HCT116 (cell line): Measurements from ENCODE around the gene PPP2R5A. TPM values are rescaled to one million over a fixed set of nuclear protein-coding genes. Genes with fewer than 3 reads are reported as not detected.

ENCODE experiments used
- ATAC-seq: fragments of 200-7000 bp; cut with Tn5 transposase; 2 replicates; pipeline ENCODE4 v1.9.1; 2020; ENCODE audit warnings: mild to moderate bottlenecking, moderate library complexity
- BruUV-seq: library from RNA; stranded (reverse); fragments of 400-500 nt; replicated peaks from 2 replicates; lab custom pipeline; 2021; lab: Mats Ljungman, UMichigan
- CTCF ChIA-PET: fragments of 300-600 bp; sonication (Branson Sonifier 250); formaldehyde crosslinking; loops from one replicate; lab custom pipeline; 2021; ENCODE audit warnings: antibody characterized with exemption; lab: Charles Lee
- POLR2A ChIA-PET: fragments of 300-600, 350-600 bp; sonication (Branson Sonifier 250); formaldehyde crosslinking; loops from one replicate; lab custom pipeline; 2021; ENCODE audit warnings: antibody characterized with exemption; lab: Charles Lee
- RAD21 ChIA-PET, 2 experiments: fragments of 300-600 bp; sonication (Branson Sonifier 250); formaldehyde crosslinking; loops; one replicate each; lab custom pipeline; 2023; ENCODE audit warnings: low total read pairs in 2 of 2; ENCODE audit not compliant: uncharacterized antibody in 2 of 2, unreplicated experiment in 2 of 2, low non-redundant PET in 1 of 2; lab: Charles Lee
- DNase-seq: peaks from one replicate; pipeline ENCODE4 v3.0.0-alpha.2; 2010; ENCODE audit warnings: low read depth, low spot score
- H2AFZ ChIP-seq: fragments of 200-600 bp; shearing (Covaris generic), sonication (generic); 2 replicates; pipeline ENCODE4 v1.6.1; 2017; ENCODE audit warnings: low read depth, mixed run types, mixed read lengths, antibody characterized with exemption, low read length; ENCODE audit not compliant: poor library complexity, severe bottlenecking
- H3K27ac ChIP-seq: 2 replicates; pipeline ENCODE4 v1.5.1; 2012; ENCODE audit warnings: low read depth, low read length
- H3K27me3 ChIP-seq: fragments of 200-600 bp; sonication (generic); 2 replicates; pipeline ENCODE4 v1.6.1; 2016; ENCODE audit warnings: mixed run types, low read length, mixed read lengths; ENCODE audit not compliant: insufficient read depth
- H3K36me3 ChIP-seq, 2 experiments: fragments of 200-500 bp in 1 of 2; fragments of 200-600 bp in 1 of 2; sonication (Bioruptor generic) in 1 of 2; sonication (generic) in 1 of 2; 2 replicates each; pipeline versions ENCODE4 v1.5.1 to v1.6.1; 2014 to 2016; ENCODE audit warnings: low read length in 2 of 2, inconsistent platforms in 1 of 2, mixed read lengths in 1 of 2, mixed run types in 1 of 2; ENCODE audit not compliant: insufficient read depth in 2 of 2, control insufficient read depth in 1 of 2
- H3K4me1 ChIP-seq, 2 experiments: fragments of 200-600 bp in 1 of 2; sonication (generic) in 1 of 2; 2 replicates each; pipeline versions ENCODE4 v1.5.1 to v1.6.1; 2012 to 2017; ENCODE audit warnings: low read length in 2 of 2, inconsistent platforms in 1 of 2, mild to moderate bottlenecking in 1 of 2, mixed read lengths in 1 of 2, mixed run types in 1 of 2, moderate library complexity in 1 of 2; ENCODE audit not compliant: insufficient read depth in 2 of 2, control insufficient read depth in 1 of 2
- H3K4me2 ChIP-seq: fragments of 200-600 bp; sonication (generic); 2 replicates; pipeline ENCODE4 v1.6.1; 2017; ENCODE audit warnings: mixed run types, low read length, mixed read lengths
- H3K4me3 ChIP-seq, 2 experiments: fragments of 200-600 bp in 1 of 2; sonication (generic) in 1 of 2; replicated peaks in 1 of 2; 2 replicates each; pipeline ENCODE4 v1.5.1; 2011 to 2016; ENCODE audit warnings: low read length in 2 of 2, control low read depth in 1 of 2, low read depth in 1 of 2, mild to moderate bottlenecking in 1 of 2, mixed read lengths in 1 of 2, mixed run types in 1 of 2
- H3K79me2 ChIP-seq: fragments of 200-600 bp; sonication (generic); 2 replicates; pipeline ENCODE4 v1.6.1; 2017; ENCODE audit warnings: mild to moderate bottlenecking, mixed run types, low read length, moderate library complexity, mixed read lengths; ENCODE audit not compliant: insufficient read depth
- H3K9ac ChIP-seq: fragments of 200-600 bp; sonication (generic); 2 replicates; pipeline ENCODE4 v1.6.1; 2016; ENCODE audit warnings: low read length, mixed read lengths
- H3K9me2 ChIP-seq: fragments of 200-600 bp; sonication (generic), shearing (Covaris generic); 2 replicates; pipeline ENCODE4 v1.6.1; 2017; ENCODE audit warnings: mixed run types, mild to moderate bottlenecking, moderate library complexity; ENCODE audit not compliant: insufficient read depth
- H3K9me3 ChIP-seq, 2 experiments: fragments of 200-500 bp in 1 of 2; fragments of 200-600 bp in 1 of 2; sonication (Bioruptor generic) in 1 of 2; sonication (generic) in 1 of 2; 2 replicates each; pipeline ENCODE4 v1.6.1; 2014 to 2017; ENCODE audit warnings: low read length in 2 of 2, mixed read lengths in 2 of 2, inconsistent platforms in 1 of 2, low read depth in 1 of 2, mild to moderate bottlenecking in 1 of 2, mixed run types in 1 of 2, moderate library complexity in 1 of 2; ENCODE audit not compliant: control insufficient read depth in 1 of 2, insufficient read depth in 1 of 2
- H4K20me1 ChIP-seq: fragments of 200-600 bp; sonication (generic), shearing (Covaris generic); 2 replicates; pipeline ENCODE4 v1.6.1; 2017; ENCODE audit warnings: mixed run types, mild to moderate bottlenecking, moderate library complexity; ENCODE audit not compliant: insufficient read depth
- CBX3 ChIP-seq: IDR thresholded peaks from 2 replicates; pipeline ENCODE4 v1.6.1; 2012; ENCODE audit warnings: low read depth
- CEBPB ChIP-seq: IDR thresholded peaks from 2 replicates; pipeline ENCODE4 v1.6.1; 2012; ENCODE audit warnings: low read depth
- ELF1 ChIP-seq: IDR thresholded peaks from 2 replicates; pipeline ENCODE4 v1.6.1; 2012; ENCODE audit warnings: low read depth, borderline replicate concordance
- EZH2 ChIP-seq: fragments of 200-600 bp; sonication (generic); IDR thresholded peaks from 2 replicates; pipeline ENCODE4 v1.6.1; 2017; ENCODE audit warnings: antibody characterized with exemption, mixed run types
- EZH2phosphoT487 ChIP-seq: fragments of 200-600 bp; IDR thresholded peaks from 2 replicates; pipeline ENCODE4 v1.6.1; 2018; ENCODE audit warnings: antibody characterized with exemption, borderline replicate concordance
- JUND ChIP-seq: IDR thresholded peaks from 2 replicates; pipeline ENCODE4 v1.6.1; 2012
- POLR2A ChIP-seq: IDR thresholded peaks from 2 replicates; pipeline ENCODE4 v1.7.0; 2011; ENCODE audit warnings: borderline replicate concordance; ENCODE audit not compliant: insufficient read depth, insufficient read length; ENCODE audit errors: extremely low read depth
- POLR2AphosphoS5 ChIP-seq: IDR thresholded peaks from 2 replicates; pipeline ENCODE4 v1.6.1; 2011; ENCODE audit warnings: mild to moderate bottlenecking, low read depth, low read length, moderate library complexity
- RAD21 ChIP-seq: IDR thresholded peaks from 2 replicates; pipeline ENCODE4 v1.6.1; 2012; ENCODE audit warnings: low read depth, mild to moderate bottlenecking
- SIN3A ChIP-seq: IDR thresholded peaks from 2 replicates; pipeline ENCODE4 v1.6.1; 2012; ENCODE audit warnings: low read depth
- SP1 ChIP-seq: IDR thresholded peaks from 2 replicates; pipeline ENCODE4 v1.6.1; 2012; ENCODE audit warnings: low read depth
- SRF ChIP-seq: IDR thresholded peaks from 2 replicates; pipeline ENCODE4 v1.6.1; 2012; ENCODE audit warnings: low read depth
- TCF7L2 ChIP-seq: IDR thresholded peaks from 2 replicates; pipeline ENCODE4 v1.7.0; 2011; ENCODE audit warnings: borderline replicate concordance, inconsistent platforms; ENCODE audit not compliant: insufficient read depth, insufficient read length; ENCODE audit errors: extremely low read depth
- YY1 ChIP-seq: IDR thresholded peaks from 2 replicates; pipeline ENCODE4 v1.6.1; 2011; ENCODE audit warnings: low read length, low read depth, moderate library complexity, mild to moderate bottlenecking; ENCODE audit not compliant: insufficient replicate concordance; ENCODE audit errors: extremely low read depth
- ZNF274 ChIP-seq: fragments of 200-500 bp; sonication (Bioruptor generic); IDR thresholded peaks from 2 replicates; pipeline ENCODE4 v1.6.1; 2014; ENCODE audit warnings: mild to moderate bottlenecking, low read depth, low read length, inconsistent platforms
- intact Hi-C: fragments of 100-400 bp; cut with micrococcal nuclease; formaldehyde crosslinking; loops from 2 replicates; pipeline ENCODE4 v1.10.0; 2022
- total RNA-seq: library from RNA; stranded (reverse); gene quantifications from one replicate; pipeline ENCODE4 v1.2.1, GENCODE V29; 2021; ENCODE audit not compliant: unreplicated experiment
- TF ChIP-seq, protein P1 (sequence below): IDR thresholded peaks from 2 replicates; pipeline ENCODE4 v1.6.1; 2012
- TF ChIP-seq, protein P2 (sequence below), 3 experiments: fragments of 200-600 bp in 1 of 3; sonication (generic) in 1 of 3; IDR thresholded peaks in 2 of 3; conservative IDR thresholded peaks in 1 of 3; 2 replicates each; pipeline ENCODE4 v1.5.1; 2012 to 2017; ENCODE audit warnings: low read depth in 2 of 3, low read length in 2 of 3, antibody characterized with exemption in 1 of 3, borderline replicate concordance in 1 of 3, control low read depth in 1 of 3, mild to moderate bottlenecking in 1 of 3, mixed read lengths in 1 of 3, mixed run types in 1 of 3, moderate library complexity in 1 of 3; ENCODE audit not compliant: insufficient read depth in 1 of 3
- TF ChIP-seq, protein P3 (sequence below): IDR thresholded peaks from 2 replicates; pipeline ENCODE4 v1.6.1; 2012
- TF ChIP-seq, protein P4 (sequence below): IDR thresholded peaks from 2 replicates; pipeline ENCODE4 v1.6.1; 2012; ENCODE audit warnings: low read depth
- TF ChIP-seq, protein P5 (sequence below): IDR thresholded peaks from 2 replicates; pipeline ENCODE4 v1.6.1; 2011; ENCODE audit warnings: mild to moderate bottlenecking, low read length, moderate library complexity; ENCODE audit not compliant: insufficient replicate concordance; ENCODE audit errors: extremely low read depth

PPP2R5A gene
- total RNA-seq, 1 experiment from 2014 or later: 33.1 TPM

DNA sequence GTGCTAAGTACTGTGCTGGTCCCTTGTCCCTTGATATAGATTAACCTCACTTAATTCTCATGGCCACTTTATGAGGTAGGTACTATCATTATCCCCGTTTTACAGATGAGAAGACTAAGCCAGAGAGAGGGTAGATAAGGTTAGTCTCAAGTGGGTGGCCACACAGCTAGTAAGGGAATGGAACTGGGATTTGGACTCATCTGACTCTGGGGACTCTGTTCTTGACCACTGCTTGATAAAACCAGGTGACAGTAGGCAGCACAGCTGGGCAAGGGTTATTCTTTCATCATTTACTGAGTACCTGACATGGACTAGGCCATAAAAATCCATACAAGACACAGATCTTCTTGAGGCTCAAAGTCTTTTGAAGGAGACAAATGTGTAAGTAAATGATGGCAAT, 37.2 kb upstream of the PPP2R5A start:
- no peak overlapping the region for H3K9ac ChIP-seq
- no peaks in the 10 kb centered on the region for H3K27me3 ChIP-seq
- TF ChIP-seq POLR2A: no peak
- TF ChIP-seq, protein P1, sequence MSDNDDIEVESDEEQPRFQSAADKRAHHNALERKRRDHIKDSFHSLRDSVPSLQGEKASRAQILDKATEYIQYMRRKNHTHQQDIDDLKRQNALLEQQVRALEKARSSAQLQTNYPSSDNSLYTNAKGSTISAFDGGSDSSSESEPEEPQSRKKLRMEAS: no peak
- TF ChIP-seq YY1: no peak
- TF ChIP-seq POLR2AphosphoS5: no peak
- no peak for TF ChIP-seq SP1
- no peak for TF ChIP-seq SIN3A
- TF ChIP-seq EZH2phosphoT487: no peak
- no peak for TF ChIP-seq ZNF274
- no peak for TF ChIP-seq CBX3
- TF ChIP-seq, protein P2, sequence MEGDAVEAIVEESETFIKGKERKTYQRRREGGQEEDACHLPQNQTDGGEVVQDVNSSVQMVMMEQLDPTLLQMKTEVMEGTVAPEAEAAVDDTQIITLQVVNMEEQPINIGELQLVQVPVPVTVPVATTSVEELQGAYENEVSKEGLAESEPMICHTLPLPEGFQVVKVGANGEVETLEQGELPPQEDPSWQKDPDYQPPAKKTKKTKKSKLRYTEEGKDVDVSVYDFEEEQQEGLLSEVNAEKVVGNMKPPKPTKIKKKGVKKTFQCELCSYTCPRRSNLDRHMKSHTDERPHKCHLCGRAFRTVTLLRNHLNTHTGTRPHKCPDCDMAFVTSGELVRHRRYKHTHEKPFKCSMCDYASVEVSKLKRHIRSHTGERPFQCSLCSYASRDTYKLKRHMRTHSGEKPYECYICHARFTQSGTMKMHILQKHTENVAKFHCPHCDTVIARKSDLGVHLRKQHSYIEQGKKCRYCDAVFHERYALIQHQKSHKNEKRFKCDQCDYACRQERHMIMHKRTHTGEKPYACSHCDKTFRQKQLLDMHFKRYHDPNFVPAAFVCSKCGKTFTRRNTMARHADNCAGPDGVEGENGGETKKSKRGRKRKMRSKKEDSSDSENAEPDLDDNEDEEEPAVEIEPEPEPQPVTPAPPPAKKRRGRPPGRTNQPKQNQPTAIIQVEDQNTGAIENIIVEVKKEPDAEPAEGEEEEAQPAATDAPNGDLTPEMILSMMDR (IDR thresholded peaks at IDR 0.05 in 2 of 3, conservative IDR thresholded peaks at IDR 0.05 in 1 of 3; ENCODE audit: borderline replicate concordance in 1 of 3, insufficient read depth in 1 of 3, low read depth in 2 of 3, low read length in 2 of 3): no peak
- no peak for TF ChIP-seq EZH2
- no peak for TF ChIP-seq RAD21
- TF ChIP-seq, protein P3, sequence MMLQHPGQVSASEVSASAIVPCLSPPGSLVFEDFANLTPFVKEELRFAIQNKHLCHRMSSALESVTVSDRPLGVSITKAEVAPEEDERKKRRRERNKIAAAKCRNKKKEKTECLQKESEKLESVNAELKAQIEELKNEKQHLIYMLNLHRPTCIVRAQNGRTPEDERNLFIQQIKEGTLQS: no peak
- no peak for TF ChIP-seq CEBPB
- no peak for TF ChIP-seq ELF1
- no peak for TF ChIP-seq TCF7L2
- TF ChIP-seq, protein P4, sequence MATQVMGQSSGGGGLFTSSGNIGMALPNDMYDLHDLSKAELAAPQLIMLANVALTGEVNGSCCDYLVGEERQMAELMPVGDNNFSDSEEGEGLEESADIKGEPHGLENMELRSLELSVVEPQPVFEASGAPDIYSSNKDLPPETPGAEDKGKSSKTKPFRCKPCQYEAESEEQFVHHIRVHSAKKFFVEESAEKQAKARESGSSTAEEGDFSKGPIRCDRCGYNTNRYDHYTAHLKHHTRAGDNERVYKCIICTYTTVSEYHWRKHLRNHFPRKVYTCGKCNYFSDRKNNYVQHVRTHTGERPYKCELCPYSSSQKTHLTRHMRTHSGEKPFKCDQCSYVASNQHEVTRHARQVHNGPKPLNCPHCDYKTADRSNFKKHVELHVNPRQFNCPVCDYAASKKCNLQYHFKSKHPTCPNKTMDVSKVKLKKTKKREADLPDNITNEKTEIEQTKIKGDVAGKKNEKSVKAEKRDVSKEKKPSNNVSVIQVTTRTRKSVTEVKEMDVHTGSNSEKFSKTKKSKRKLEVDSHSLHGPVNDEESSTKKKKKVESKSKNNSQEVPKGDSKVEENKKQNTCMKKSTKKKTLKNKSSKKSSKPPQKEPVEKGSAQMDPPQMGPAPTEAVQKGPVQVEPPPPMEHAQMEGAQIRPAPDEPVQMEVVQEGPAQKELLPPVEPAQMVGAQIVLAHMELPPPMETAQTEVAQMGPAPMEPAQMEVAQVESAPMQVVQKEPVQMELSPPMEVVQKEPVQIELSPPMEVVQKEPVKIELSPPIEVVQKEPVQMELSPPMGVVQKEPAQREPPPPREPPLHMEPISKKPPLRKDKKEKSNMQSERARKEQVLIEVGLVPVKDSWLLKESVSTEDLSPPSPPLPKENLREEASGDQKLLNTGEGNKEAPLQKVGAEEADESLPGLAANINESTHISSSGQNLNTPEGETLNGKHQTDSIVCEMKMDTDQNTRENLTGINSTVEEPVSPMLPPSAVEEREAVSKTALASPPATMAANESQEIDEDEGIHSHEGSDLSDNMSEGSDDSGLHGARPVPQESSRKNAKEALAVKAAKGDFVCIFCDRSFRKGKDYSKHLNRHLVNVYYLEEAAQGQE: no peak
- TF ChIP-seq, protein P5, sequence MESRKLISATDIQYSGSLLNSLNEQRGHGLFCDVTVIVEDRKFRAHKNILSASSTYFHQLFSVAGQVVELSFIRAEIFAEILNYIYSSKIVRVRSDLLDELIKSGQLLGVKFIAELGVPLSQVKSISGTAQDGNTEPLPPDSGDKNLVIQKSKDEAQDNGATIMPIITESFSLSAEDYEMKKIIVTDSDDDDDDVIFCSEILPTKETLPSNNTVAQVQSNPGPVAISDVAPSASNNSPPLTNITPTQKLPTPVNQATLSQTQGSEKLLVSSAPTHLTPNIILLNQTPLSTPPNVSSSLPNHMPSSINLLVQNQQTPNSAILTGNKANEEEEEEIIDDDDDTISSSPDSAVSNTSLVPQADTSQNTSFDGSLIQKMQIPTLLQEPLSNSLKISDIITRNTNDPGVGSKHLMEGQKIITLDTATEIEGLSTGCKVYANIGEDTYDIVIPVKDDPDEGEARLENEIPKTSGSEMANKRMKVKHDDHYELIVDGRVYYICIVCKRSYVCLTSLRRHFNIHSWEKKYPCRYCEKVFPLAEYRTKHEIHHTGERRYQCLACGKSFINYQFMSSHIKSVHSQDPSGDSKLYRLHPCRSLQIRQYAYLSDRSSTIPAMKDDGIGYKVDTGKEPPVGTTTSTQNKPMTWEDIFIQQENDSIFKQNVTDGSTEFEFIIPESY: no peak
- TF ChIP-seq JUND: no peak
- no peak for TF ChIP-seq SRF
- H3K79me2 ChIP-seq: no peaks in the 10 kb centered on the region
- no peak overlapping the region for H3K4me2 ChIP-seq
- no peaks in the 10 kb centered on the region for H4K20me1 ChIP-seq
- no peaks in the 10 kb centered on the region for H3K4me1 ChIP-seq
- no peak overlapping the region for H3K27ac ChIP-seq
- intact Hi-C loops: no loop called here
- H3K9me2 ChIP-seq: no peaks in the 10 kb centered on the region
- H3K4me3 ChIP-seq: no peak overlapping the region
- H2AFZ ChIP-seq: no peak overlapping the region
- H3K9me3 ChIP-seq: no peaks in the 10 kb centered on the region
- ChIA-PET CTCF (no interaction called here), POLR2A (no interaction called here), RAD21 (no interaction called here)
- no TSS peak for BruUV-seq
- DNase-seq (no peak), ATAC-seq (no peak)
- H3K36me3 ChIP-seq: no peaks in the 10 kb centered on the region
